A549 (cell line): ENCODE measurements around the gene SNRPB2. TPM values are rescaled to one million over a fixed set of nuclear protein-coding genes. Genes with fewer than 3 reads are reported as not detected.
A peak's percentile ranks its signal among the peaks of the same experiment; 100 is the strongest.

ENCODE experiments used
- ATAC-seq, 2 experiments: fragments of 200-7000 bp in 1 of 2; fragments of >200 bp in 1 of 2; cut with Nextera tagmentation in 1 of 2; cut with Tn5 transposase in 1 of 2; 3 replicates each; pipeline versions ENCODE4 v1.8.0 to v1.9.1; 2018 to 2020; ENCODE audit warnings: mild to moderate bottlenecking in 1 of 2, moderate library complexity in 1 of 2
- CTCF ChIA-PET: fragments of 300-600 bp; sonication (Branson Sonifier 250); formaldehyde crosslinking; extraction: SDS; loops from one replicate; lab custom pipeline; 2021; ENCODE audit warnings: antibody characterized with exemption, inconsistent platforms; lab: Yijun Ruan, JAX
- POLR2A ChIA-PET: fragments of 350-600 bp; formaldehyde crosslinking; extraction: SDS; loops from one replicate; lab custom pipeline; 2021; ENCODE audit warnings: antibody characterized with exemption, inconsistent platforms; lab: Yijun Ruan, JAX
- DNase-seq, 2 experiments: peaks; one replicate each; pipeline versions ENCODE4 v3.0.0 to v3.0.0-alpha.2; 2011 to 2016; ENCODE audit warnings: low read depth in 1 of 2, low spot score in 1 of 2
- FAIRE-seq: peaks from 2 replicates; lab custom pipeline; 2011; peaks lifted over from hg19 to GRCh38; lab: Jason Lieb, UNC
- H3K27ac ChIP-seq, 2 experiments: fragments of >200 bp; sonication (Bioruptor Twin); formaldehyde crosslinking; 3 replicates each; pipeline ENCODE4 v1.5.1; 2016 to 2017
- H3K4me1 ChIP-seq: fragments of >200 bp; sonication (Bioruptor Twin); formaldehyde crosslinking; 3 replicates; pipeline ENCODE4 v1.6.1; 2016
- H3K4me2 ChIP-seq: fragments of >200 bp; sonication (Bioruptor Twin); formaldehyde crosslinking; 3 replicates; pipeline ENCODE4 v1.6.1; 2016
- H3K4me3 ChIP-seq: fragments of >200 bp; sonication (Bioruptor Twin); formaldehyde crosslinking; 3 replicates; pipeline ENCODE4 v1.5.1; 2016
- H3K9me3 ChIP-seq: fragments of >200 bp; sonication (Bioruptor Twin); formaldehyde crosslinking; 3 replicates; pipeline ENCODE4 v1.6.1; 2016
- CBX8 ChIP-seq: fragments of 200-600 bp; sonication (generic); IDR thresholded peaks from 2 replicates; pipeline ENCODE4 v1.6.1; 2016
- CHD4 ChIP-seq: fragments of 200-600 bp; sonication (generic); IDR thresholded peaks from 2 replicates; pipeline ENCODE4 v1.6.1; 2016; ENCODE audit warnings: antibody characterized with exemption, mild to moderate bottlenecking, borderline replicate concordance
- EHF ChIP-seq: fragments of 250-450 bp; sonication (Bioruptor Pico); IDR thresholded peaks from 2 replicates; pipeline ENCODE4 v1.5.0; 2020; ENCODE audit warnings: mild to moderate bottlenecking
- EHMT2 ChIP-seq: fragments of 200-600 bp; sonication (generic); IDR thresholded peaks from 2 replicates; pipeline ENCODE4 v1.6.1; 2016; ENCODE audit warnings: antibody characterized with exemption, low read depth, mild to moderate bottlenecking, moderate library complexity
- GATA3 ChIP-seq: IDR thresholded peaks from 2 replicates; pipeline ENCODE4 v1.6.1; 2012; ENCODE audit warnings: borderline replicate concordance
- HDAC2 ChIP-seq: fragments of 200-600 bp; sonication (generic); IDR thresholded peaks from 2 replicates; pipeline ENCODE4 v1.6.1; 2016
- HOXB13 ChIP-seq: fragments of 250-450 bp; sonication (Bioruptor Pico); IDR thresholded peaks from 2 replicates; pipeline ENCODE4 v1.5.0; 2020; ENCODE audit warnings: low read depth, mild to moderate bottlenecking, moderate library complexity
- HOXB5 ChIP-seq: fragments of 250-450 bp; sonication (Bioruptor Pico); IDR thresholded peaks from 2 replicates; pipeline ENCODE4 v1.5.0; 2020; ENCODE audit warnings: mild to moderate bottlenecking, moderate library complexity
- MAFK ChIP-seq: fragments of 450-650 bp; IDR thresholded peaks from 2 replicates; pipeline ENCODE4 v1.6.1; 2014; ENCODE audit not compliant: partially characterized antibody
- MYC ChIP-seq: IDR thresholded peaks from 2 replicates; pipeline ENCODE4 v1.6.1; 2012; ENCODE audit warnings: mild to moderate bottlenecking, inconsistent platforms, low read length, improper control_type of control experiment, borderline replicate concordance
- NPAS2 ChIP-seq: fragments of 250-450 bp; sonication (Bioruptor Pico); IDR thresholded peaks from 2 replicates; pipeline ENCODE4 v1.8.0; 2022; ENCODE audit warnings: mild to moderate bottlenecking, moderate library complexity, borderline replicate concordance
- NR3C1 ChIP-seq: fragments of >200 bp; sonication (Bioruptor Twin); formaldehyde crosslinking; IDR thresholded peaks from 3 replicates; pipeline ENCODE4 v1.6.1; 2017
- RAD21 ChIP-seq, 2 experiments: fragments of >200 bp in 1 of 2; sonication (Bioruptor Twin) in 1 of 2; formaldehyde crosslinking in 1 of 2; IDR thresholded peaks in 1 of 2; conservative IDR thresholded peaks in 1 of 2; 2 replicates in 1 of 2; 3 replicates in 1 of 2; pipeline ENCODE4 v1.6.1; 2012 to 2018; ENCODE audit warnings: inconsistent platforms in 1 of 2
- RARB ChIP-seq: fragments of 250-450 bp; sonication (Bioruptor Pico); IDR thresholded peaks from 2 replicates; pipeline ENCODE4 v1.8.0; 2021; ENCODE audit warnings: mild to moderate bottlenecking, moderate library complexity
- RFX5 ChIP-seq: fragments of 450-650 bp; IDR thresholded peaks from 2 replicates; pipeline ENCODE4 v1.7.1; 2014; ENCODE audit warnings: antibody characterized with exemption, mild to moderate bottlenecking, moderate library complexity
- TP53 ChIP-seq: fragments of 250-450 bp; sonication (Bioruptor Pico); IDR thresholded peaks from 2 replicates; pipeline ENCODE4 v1.5.0; 2021; ENCODE audit warnings: mild to moderate bottlenecking, moderate library complexity
- ZC3H11A ChIP-seq: fragments of 450-650 bp; IDR thresholded peaks from 2 replicates; pipeline ENCODE4 v1.6.1; 2014; ENCODE audit warnings: antibody characterized with exemption, mild to moderate bottlenecking
- ZFP36 ChIP-seq: fragments of 450-650 bp; IDR thresholded peaks from 2 replicates; pipeline ENCODE4 v1.6.1; 2014; ENCODE audit warnings: borderline replicate concordance; ENCODE audit not compliant: partially characterized antibody
- WGBS: methylation state at CpG from one replicate; pipeline ENCODE4 v1.1.6; 2017; ENCODE audit errors: missing lambda C conversion rate; 5-methylcytosine and 5-hydroxymethylcytosine counted together
- polyA plus RNA-seq, 4 experiments: library from polyadenylated mRNA; depleted of rRNA in 3 of 4; stranded (reverse); fragments of >200 nt; fragmentation: RNase III in 1 of 4; extraction: RNeasy Plus Mini Kit Qiagen cat#74134 plus additional on column Dnase treatment in 1 of 4; gene quantifications; 2 replicates in 3 of 4; 3 replicates in 1 of 4; pipeline ENCODE4 v1.2.3, GENCODE V29; 2011 to 2017
- TF ChIP-seq, protein P1 (sequence below): fragments of >200 bp; sonication (Bioruptor Twin); formaldehyde crosslinking; IDR thresholded peaks from 3 replicates; pipeline ENCODE4 v1.5.1; 2016
- TF ChIP-seq, protein P2 (sequence below): fragments of >200 bp; sonication (Bioruptor Twin); formaldehyde crosslinking; IDR thresholded peaks from 2 replicates; pipeline ENCODE4 v1.6.1; 2016
- TF ChIP-seq, protein P3 (sequence below): fragments of 250-450 bp; sonication (Bioruptor Pico); IDR thresholded peaks from 2 replicates; pipeline ENCODE4 v1.5.0; 2020; ENCODE audit warnings: low read depth, mild to moderate bottlenecking, moderate library complexity
- TF ChIP-seq, protein P4 (sequence below): fragments of 450-650 bp; IDR thresholded peaks from 2 replicates; pipeline ENCODE4 v1.6.1; 2014; ENCODE audit warnings: antibody characterized with exemption

Gene SNRPB2
- polyA plus RNA-seq, 2 of the 4 experiments (the other 2 are of a cell fraction): 166 to 216 TPM

DNA sequence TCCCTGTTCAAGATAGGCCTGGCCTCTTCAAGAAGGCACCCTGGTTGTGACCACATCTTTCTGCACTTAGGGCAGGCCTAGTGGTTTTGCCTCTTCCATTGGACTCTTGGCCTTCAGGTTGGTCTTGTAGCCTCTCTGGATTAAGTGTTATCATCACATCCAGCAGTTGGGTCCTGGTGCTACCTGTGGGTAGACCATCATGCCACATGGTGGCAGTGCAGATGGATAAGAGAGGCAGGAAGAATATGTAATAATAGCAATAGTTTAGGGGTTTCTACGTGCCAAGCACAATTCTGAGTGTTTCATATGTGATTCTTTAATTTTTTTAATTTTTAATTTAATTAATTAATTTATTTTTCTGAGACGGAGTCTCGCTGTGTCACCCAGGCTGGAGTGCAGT is 28.5 kb upstream of the SNRPB2 start:
- H3K27ac ChIP-seq: no peak overlapping the region
- H3K9me3 ChIP-seq: peaks cover 2% of the 10 kb centered on the region; the same call in 1 of the 3 replicates
- DNase-seq (peak in 1 of 2 experiments; percentile 33), FAIRE-seq (no peak), ATAC-seq (peak; percentile 75 to 77; a peak in 3 of 6 replicates)
- H3K4me2 ChIP-seq: no peak overlapping the region
- TF ChIP-seq, protein P1, sequence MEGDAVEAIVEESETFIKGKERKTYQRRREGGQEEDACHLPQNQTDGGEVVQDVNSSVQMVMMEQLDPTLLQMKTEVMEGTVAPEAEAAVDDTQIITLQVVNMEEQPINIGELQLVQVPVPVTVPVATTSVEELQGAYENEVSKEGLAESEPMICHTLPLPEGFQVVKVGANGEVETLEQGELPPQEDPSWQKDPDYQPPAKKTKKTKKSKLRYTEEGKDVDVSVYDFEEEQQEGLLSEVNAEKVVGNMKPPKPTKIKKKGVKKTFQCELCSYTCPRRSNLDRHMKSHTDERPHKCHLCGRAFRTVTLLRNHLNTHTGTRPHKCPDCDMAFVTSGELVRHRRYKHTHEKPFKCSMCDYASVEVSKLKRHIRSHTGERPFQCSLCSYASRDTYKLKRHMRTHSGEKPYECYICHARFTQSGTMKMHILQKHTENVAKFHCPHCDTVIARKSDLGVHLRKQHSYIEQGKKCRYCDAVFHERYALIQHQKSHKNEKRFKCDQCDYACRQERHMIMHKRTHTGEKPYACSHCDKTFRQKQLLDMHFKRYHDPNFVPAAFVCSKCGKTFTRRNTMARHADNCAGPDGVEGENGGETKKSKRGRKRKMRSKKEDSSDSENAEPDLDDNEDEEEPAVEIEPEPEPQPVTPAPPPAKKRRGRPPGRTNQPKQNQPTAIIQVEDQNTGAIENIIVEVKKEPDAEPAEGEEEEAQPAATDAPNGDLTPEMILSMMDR: peak; percentile 14; the same call in 1 of the 3 replicates
- no peak for TF ChIP-seq MYC
- no peak for TF ChIP-seq HOXB5
- no peaks in the 10 kb centered on the region for H3K4me1 ChIP-seq
- 62% methylated on average over 3 of the region's 3 CpGs for WGBS
- ChIA-PET POLR2A (no interaction called here), CTCF (interaction anchor here (1.5 to 1.6 kb wide), 2 partner anchors 9 to 61 kb away, joined by 4 read pairs; no protein-coding TSS in a partner anchor)
- no peak overlapping the region for H3K4me3 ChIP-seq

DNA sequence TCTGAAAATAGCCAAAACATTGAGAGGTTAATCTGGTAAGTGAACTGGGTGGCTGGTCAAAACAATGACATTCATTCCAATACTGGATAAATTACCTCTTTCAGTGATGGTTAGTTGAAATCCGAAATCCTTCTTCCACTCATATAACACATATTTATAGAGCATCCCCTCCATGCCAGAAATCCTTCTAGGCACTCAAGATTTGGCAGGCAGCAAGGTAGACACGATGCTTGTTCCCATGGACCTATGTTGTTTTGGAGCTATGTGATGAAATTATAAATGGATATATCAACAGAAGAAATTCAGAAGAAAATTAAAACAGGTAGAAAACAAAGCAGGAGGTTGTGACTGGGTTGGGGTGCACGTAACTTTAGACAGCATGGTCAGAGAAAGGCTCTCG is 26.3 kb upstream of the SNRPB2 start:
- Histone ChIP-seq H3K27ac (no peak overlapping the region), H3K4me3 (no peak overlapping the region), H3K9me3 (peaks cover 5% of the 10 kb centered on the region; the same call in 1 of the 3 replicates), H3K4me2 (no peak overlapping the region), H3K4me1 (no peaks in the 10 kb centered on the region)
- ChIA-PET POLR2A (no interaction called here), CTCF (no interaction called here)
- WGBS: 11% methylated on average over 4 of the region's 4 CpGs
- no peak for DNase-seq
- no peak for ATAC-seq
- TF ChIP-seq, protein P2, sequence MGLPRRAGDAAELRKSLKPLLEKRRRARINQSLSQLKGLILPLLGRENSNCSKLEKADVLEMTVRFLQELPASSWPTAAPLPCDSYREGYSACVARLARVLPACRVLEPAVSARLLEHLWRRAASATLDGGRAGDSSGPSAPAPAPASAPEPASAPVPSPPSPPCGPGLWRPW: no peak
- TF ChIP-seq RAD21 (conservative IDR thresholded peaks at IDR 0.05 in 1 of 2, IDR thresholded peaks at IDR 0.05 in 1 of 2) (no peak), ZFP36 (no peak), TP53 (CRISPR knock-in tag) (no peak), HOXB5 (no peak), EHF (CRISPR knock-in tag) (no peak), HDAC2 (no peak), RARB (no peak), GATA3 (no peak), EHMT2 (no peak), NPAS2 (CRISPR knock-in tag) (no peak), ZC3H11A (no peak), CHD4 (no peak), NR3C1 (no peak), CBX8 (no peak), MYC (no peak), MAFK (no peak), RFX5 (no peak)
- TF ChIP-seq, protein P3, sequence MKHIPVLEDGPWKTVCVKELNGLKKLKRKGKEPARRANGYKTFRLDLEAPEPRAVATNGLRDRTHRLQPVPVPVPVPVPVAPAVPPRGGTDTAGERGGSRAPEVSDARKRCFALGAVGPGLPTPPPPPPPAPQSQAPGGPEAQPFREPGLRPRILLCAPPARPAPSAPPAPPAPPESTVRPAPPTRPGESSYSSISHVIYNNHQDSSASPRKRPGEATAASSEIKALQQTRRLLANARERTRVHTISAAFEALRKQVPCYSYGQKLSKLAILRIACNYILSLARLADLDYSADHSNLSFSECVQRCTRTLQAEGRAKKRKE: no peak
- TF ChIP-seq, protein P4, sequence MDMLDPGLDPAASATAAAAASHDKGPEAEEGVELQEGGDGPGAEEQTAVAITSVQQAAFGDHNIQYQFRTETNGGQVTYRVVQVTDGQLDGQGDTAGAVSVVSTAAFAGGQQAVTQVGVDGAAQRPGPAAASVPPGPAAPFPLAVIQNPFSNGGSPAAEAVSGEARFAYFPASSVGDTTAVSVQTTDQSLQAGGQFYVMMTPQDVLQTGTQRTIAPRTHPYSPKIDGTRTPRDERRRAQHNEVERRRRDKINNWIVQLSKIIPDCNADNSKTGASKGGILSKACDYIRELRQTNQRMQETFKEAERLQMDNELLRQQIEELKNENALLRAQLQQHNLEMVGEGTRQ: no peak
- FAIRE-seq: no peak

DNA sequence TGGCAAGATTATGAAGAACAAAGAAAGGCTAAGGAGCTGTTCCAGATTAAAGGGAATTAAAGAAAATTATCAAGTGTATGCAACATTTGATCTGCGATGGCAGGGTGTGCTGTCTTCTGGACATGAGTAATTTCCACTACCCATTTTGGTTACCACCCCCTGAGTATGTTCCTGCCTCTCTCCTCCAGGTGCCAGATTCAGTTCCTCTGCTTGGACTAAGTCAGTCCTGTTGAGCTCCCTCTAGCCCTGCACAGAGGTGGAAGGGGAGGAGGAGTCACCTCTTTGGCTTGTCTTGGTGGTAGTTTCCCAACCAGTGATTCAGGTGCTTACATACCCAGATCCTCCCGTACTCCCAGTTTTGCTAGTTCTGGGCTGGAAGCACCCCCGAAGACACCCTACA is 22.2 kb upstream of the SNRPB2 start:
- WGBS: 23% methylated on average over 3 of the region's 3 CpGs
- Histone ChIP-seq H3K4me2 (no peak overlapping the region), H3K27ac (no peak overlapping the region), H3K9me3 (peaks cover 5% of the 10 kb centered on the region; the same call in 1 of the 3 replicates), H3K4me3 (no peak overlapping the region), H3K4me1 (no peaks in the 10 kb centered on the region)
- no peak for TF ChIP-seq HOXB13 (CRISPR knock-in tag)
- no peak for FAIRE-seq
- ChIA-PET CTCF (no interaction called here), POLR2A (no interaction called here)
- DNase-seq: no peak
- ATAC-seq: no peak
